ENCODE data around the gene KDM4C.

Gene KDM4C

GRCh38 chr9:6844267-6844666 lies 86.5 kb downstream of the KDM4C start:
- no peak for DNase-seq (ENCODE audit: low spot score)
- no peak for TF ChIP-seq CTCF (IDR thresholded peaks at IDR 0.05; ENCODE audit: extremely low read depth, missing control alignments)

GRCh38 chr9:6845128-6845826 lies 87.5 kb downstream of the KDM4C start:
- DNase-seq (ENCODE audit: low spot score): no peak
- no peak for TF ChIP-seq CTCF (IDR thresholded peaks at IDR 0.05; ENCODE audit: extremely low read depth, missing control alignments)

GRCh38 chr9:6845880-6846279 lies 88.1 kb downstream of the KDM4C start:
- no peak for TF ChIP-seq CTCF (IDR thresholded peaks at IDR 0.05; ENCODE audit: extremely low read depth, missing control alignments)
- DNase-seq (ENCODE audit: low spot score): no peak

- DNase-seq (ENCODE audit: low spot score): no peak
- no peak for TF ChIP-seq CTCF (IDR thresholded peaks at IDR 0.05; ENCODE audit: extremely low read depth, missing control alignments)
These were observed 94.6 kb downstream of the KDM4C start for GRCh38 chr9:6852243-6852963.

- TF ChIP-seq CTCF (IDR thresholded peaks at IDR 0.05; ENCODE audit: extremely low read depth, missing control alignments): no peak
- DNase-seq (ENCODE audit: low spot score): no peak
These were observed 98.1 kb downstream of the KDM4C start for GRCh38 chr9:6855860-6856259.

GRCh38 chr9:6864102-6864501 lies 106.3 kb downstream of the KDM4C start:
- TF ChIP-seq CTCF (IDR thresholded peaks at IDR 0.05; ENCODE audit: extremely low read depth, missing control alignments): no peak
- DNase-seq (ENCODE audit: low spot score): no peak

GRCh38 chr9:6869081-6869948 lies 111.5 kb downstream of the KDM4C start:
- DNase-seq (ENCODE audit: low spot score): no peak
- no peak for TF ChIP-seq CTCF (IDR thresholded peaks at IDR 0.05; ENCODE audit: extremely low read depth, missing control alignments)

All from GM20000 (cell line).